Panc1 (cell line): ENCODE measurements around the gene TBC1D16.

Source experiments
- CTCF ChIP-seq: fragments of 450-650 bp; IDR thresholded peaks from 2 replicates; pipeline ENCODE4 v1.5.1; 2017; ENCODE audit warnings: mild to moderate bottlenecking
- POLR2AphosphoS5 ChIP-seq: IDR thresholded peaks from 2 replicates; pipeline ENCODE4 v1.6.1; 2012; ENCODE audit warnings: mild to moderate bottlenecking, low read depth, low read length, moderate library complexity
- REST ChIP-seq, 2 experiments: IDR thresholded peaks; 2 replicates each; pipeline ENCODE4 v1.6.1; 2011 to 2012; ENCODE audit warnings: low read depth in 2 of 2, control low read depth in 1 of 2, low read length in 1 of 2, mild to moderate bottlenecking in 1 of 2, moderate library complexity in 1 of 2; ENCODE audit not compliant: insufficient read depth in 1 of 2
- TCF7L2 ChIP-seq: IDR thresholded peaks from 2 replicates; pipeline ENCODE4 v1.6.1; 2011; ENCODE audit warnings: mild to moderate bottlenecking, low read depth, low read length, inconsistent platforms

GRCh38 chr17:79939094-79939435, 96.6 kb downstream of the TBC1D16 start:
- no peak for TF ChIP-seq CTCF
- TF ChIP-seq TCF7L2 = no peak
- no peak for TF ChIP-seq REST (IDR thresholded peaks at IDR 0.05; ENCODE audit: insufficient read depth in 1 of 2, low read depth in 2 of 2, low read length in 1 of 2)
- no peak for TF ChIP-seq POLR2AphosphoS5
